ENCODE data around the gene SCAMP4.

The SCAMP4 gene

DNA sequence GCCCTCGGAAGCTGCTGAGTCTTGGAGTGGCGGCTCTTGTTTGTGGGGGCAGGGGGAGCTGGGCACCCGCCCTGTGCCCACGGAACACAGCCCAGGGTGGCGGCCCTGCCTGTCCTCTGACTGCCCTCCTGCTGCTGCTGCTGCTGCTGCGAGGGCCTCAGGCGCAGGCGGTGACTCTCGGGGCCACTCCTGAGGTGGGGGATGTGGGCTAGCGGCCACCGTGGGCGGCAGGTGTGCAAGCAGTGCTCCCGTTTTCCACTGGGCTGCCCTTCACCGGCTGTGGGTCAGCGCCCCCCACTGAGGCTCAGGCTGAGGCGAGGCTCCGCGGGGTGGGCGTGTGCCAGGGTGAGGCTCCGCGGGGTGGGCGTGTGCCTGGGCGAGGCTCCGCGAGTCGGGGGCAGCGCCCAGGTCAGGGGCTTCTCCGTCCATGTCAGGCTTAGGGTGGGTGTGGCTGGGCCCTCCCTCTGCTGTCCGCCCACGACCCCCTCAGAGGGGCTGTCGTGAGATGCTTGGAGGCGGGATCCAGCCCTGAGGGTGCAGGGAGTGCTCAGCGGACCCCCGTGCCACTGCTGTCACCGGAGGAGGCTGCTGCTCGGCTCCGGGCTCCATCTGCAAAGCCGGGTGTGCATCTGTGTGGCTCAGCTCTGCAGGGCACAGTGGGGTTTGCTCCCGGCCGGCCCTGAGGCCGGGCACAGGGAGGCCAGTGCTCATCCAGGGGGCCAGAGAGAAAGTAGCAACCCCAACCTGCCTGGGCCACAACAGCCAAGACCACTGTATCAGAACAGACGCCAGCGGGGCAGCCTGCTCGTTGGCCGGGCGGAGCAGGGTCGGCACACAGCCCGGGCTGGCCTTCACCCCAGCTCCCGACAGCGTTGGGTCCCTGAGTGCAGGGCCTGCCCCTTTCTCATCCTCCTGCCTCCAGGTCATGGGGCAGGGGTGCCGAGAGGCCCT is 50.2 kb downstream of the SCAMP4 start:
- in situ Hi-C loops (cut with MboI; ENCODE audit: low sequenced_read_pairs), result no loop called here

DNA sequence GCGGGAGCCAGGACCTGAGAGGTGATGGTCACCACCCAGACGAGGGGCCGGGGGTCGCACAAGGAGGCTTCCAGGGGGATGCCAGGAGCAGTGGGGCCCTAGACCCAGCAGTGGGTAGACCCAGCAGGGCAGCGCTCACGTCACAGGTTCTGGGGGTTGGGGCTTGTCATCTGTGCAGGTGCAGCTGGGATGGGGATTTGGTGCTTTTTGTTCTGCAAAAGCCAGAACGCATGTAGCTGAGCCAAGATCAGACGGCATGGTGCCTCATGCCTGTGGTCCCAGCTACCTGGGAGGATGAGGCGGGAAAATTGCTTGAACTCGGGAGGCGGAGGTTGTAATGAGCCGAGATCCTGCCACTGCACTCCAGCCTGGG is 50.9 kb downstream of the SCAMP4 start:
- in situ Hi-C loops (cut with MboI; ENCODE audit: low sequenced_read_pairs), result no loop called here

- in situ Hi-C loops (cut with MboI; ENCODE audit: low sequenced_read_pairs), result no loop called here
Observed at GRCh38 chr19:1956868-1957492, 51.8 kb downstream of the SCAMP4 start.

DNA sequence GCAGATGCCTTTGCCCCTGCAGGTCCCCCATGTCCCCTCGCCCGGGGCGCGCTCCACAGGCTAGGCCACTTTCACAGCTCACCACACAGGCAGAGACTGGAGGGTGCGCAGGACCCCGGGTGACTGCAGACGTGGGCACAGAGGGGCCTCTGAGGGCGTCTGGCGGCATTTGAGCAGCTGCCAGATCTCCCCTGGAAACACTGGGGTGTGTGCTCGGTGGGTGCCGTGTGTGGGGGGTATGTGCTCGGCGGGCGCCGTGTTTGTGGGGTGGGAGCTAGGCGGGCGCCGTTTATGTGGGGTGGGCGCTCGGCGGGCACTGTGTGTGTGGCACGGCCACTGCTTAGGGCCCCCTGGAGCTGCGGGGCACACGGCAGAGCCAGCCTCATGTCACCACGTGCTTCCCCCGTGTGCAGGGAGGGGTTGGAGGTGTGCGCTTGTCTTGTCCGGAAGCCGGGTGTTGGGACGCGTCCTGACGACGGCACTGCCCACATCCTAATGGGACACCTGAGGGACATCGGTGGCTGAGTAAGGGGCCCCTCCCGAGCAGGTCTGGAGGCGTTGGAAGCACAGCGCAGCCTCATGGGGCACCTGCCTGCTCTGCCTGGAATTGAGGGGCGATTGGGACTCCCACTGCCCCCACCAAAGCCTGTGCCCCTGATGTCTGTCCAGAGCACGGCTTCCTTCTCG is 52.5 kb downstream of the SCAMP4 start:
- in situ Hi-C loops (cut with MboI; ENCODE audit: low sequenced_read_pairs), result no loop called here

- in situ Hi-C loops (cut with MboI; ENCODE audit: low sequenced_read_pairs), result no loop called here
Observed at GRCh38 chr19:1959928-1960589, 54.9 kb downstream of the SCAMP4 start.

DNA sequence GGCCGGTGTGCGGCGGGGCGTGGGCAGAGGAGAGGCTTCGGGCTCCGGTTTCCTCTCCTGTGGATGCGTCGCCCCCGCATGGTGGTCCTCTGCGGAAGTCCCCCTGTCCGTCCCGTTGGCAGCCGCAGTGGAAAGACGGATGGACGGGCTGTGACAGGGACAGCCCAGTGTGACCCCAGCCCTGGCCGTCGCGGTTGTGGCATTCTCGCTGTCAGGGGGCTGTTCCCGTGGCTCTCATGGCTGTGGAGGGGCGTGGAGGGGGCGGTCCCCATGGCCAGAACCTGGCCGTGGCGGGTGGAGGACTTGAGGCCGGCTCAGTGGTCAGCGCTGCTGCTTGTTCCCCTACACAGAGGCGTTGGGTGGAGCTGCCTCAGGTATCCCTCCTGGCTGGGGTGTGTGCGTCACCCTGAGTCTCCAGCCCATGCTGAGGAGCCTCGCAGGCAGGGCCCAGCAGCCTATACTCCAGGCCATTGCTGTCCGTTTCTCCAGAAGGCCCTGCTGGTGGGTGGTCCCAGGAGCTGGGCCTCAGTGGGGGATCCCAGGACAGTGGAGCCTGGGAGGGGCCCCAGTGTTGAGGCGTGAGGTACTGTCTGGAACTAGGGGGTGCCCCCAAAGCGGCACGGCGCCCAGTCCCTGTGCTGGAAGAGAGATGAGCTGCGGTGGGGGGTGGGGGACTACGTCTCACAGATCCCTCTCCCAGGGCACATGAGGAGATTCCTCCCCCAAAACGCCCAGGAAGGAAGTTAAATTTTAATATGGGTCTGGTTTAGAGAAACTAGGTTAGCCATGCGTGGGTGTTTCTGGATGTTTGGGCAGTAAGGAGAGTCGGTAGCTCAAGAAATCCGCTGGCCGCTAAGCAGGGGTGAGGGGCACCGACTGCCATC is 56.0 kb downstream of the SCAMP4 start:
- in situ Hi-C loops (cut with MboI; ENCODE audit: low sequenced_read_pairs), result no loop called here

DNA sequence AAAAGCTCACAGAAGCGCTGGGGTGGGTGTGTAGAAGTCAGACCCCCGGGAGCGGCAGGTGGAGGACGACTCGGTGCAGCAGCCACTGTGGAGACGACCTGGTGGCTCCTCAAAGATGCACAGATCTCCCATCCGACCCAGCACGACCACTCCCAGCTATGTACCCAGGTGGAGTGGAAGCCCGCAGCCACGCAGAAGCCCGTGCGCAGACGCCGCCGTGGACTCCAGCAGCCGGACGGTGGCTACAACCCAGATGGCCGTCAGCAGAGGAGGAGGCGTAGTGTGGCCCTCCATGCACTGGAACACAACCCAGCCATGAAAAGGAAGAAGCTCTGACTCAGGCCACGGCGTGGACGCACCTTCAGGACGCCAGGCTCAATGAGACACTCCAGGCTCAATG is 57.5 kb downstream of the SCAMP4 start:
- in situ Hi-C loops (cut with MboI; ENCODE audit: low sequenced_read_pairs), result no loop called here

- in situ Hi-C loops (cut with MboI; ENCODE audit: low sequenced_read_pairs), result no loop called here
Observed at GRCh38 chr19:1967087-1967608, 61.9 kb downstream of the SCAMP4 start.

GRCh38 chr19:1968279-1969175 is 63.3 kb downstream of the SCAMP4 start:
- in situ Hi-C loops (cut with MboI; ENCODE audit: low sequenced_read_pairs), result no loop called here

GRCh38 chr19:1969176-1970002 is 64.2 kb downstream of the SCAMP4 start:
- in situ Hi-C loops (cut with MboI; ENCODE audit: low sequenced_read_pairs), result no loop called here

GRCh38 chr19:1970003-1970805 is 65.0 kb downstream of the SCAMP4 start:
- in situ Hi-C loops (cut with MboI; ENCODE audit: low sequenced_read_pairs), result no loop called here

DNA sequence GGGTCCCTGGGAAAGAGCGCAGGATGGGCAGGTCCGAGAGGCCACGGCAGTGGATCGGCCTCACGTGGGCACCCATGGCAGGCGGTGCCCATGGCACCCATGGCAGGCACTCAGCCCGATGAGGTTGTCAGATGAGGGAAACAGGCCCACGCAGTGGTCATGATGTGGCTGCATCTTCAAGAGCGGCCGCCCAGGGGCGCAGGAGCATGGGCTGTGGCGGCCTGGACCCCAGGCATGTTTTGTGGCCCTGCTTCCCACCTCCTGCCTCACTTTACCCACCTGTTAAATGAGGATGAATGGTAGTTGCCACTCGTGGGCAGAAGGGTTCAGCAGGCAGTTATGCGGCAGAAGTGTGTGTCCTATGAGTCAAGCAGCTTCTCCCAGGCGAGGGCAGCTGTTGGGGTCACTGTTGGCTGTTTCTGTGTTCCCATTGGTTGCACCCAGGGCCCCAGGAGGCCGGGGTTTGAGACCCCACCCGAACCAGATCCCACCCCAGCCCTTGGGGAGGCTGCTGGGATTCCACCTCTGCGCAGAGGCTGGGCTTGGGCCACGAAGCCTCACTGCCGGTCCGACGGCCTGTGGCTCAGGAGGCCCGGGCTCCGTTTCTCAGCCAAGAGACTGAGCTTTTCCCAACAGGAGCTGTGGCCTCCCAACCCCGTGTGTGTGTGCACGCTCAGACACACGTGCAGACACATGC is 65.8 kb downstream of the SCAMP4 start:
- in situ Hi-C loops (cut with MboI; ENCODE audit: low sequenced_read_pairs), result no loop called here

- in situ Hi-C loops (cut with MboI; ENCODE audit: low sequenced_read_pairs), result no loop called here
Observed at GRCh38 chr19:1974381-1975161, 69.4 kb downstream of the SCAMP4 start.

- in situ Hi-C loops (cut with MboI; ENCODE audit: low sequenced_read_pairs), result no loop called here
Observed at GRCh38 chr19:1975162-1975480, 69.9 kb downstream of the SCAMP4 start.
